Lung microvascular endothelial cell (primary cell): ENCODE measurements around the gene ATP6V1D. TPM values are rescaled to one million over a fixed set of nuclear protein-coding genes. Genes with fewer than 3 reads are reported as not detected.
A peak's percentile ranks its signal among the peaks of the same experiment; 100 is the strongest.
"Not testable (repeated sequence)": the region's sequence is repeated elsewhere in the genome, so short reads cannot be mapped to it uniquely, and the experiment has no call there.

Experiments
- DNase-seq, 2 donors: peaks; one replicate each; pipeline versions ENCODE4 v3.0.0 to v3.0.0-alpha.2; 2010; ENCODE audit warnings: low read depth in 2 of 2
- total RNA-seq: library from RNA; depleted of rRNA; stranded (reverse); fragments of >200 nt; gene quantifications from 2 replicates; pipeline ENCODE4 v1.2.1, GENCODE V29; 2014

Gene ATP6V1D
- 42.1 and 59.5 TPM in 2 replicates for total RNA-seq

DNA sequence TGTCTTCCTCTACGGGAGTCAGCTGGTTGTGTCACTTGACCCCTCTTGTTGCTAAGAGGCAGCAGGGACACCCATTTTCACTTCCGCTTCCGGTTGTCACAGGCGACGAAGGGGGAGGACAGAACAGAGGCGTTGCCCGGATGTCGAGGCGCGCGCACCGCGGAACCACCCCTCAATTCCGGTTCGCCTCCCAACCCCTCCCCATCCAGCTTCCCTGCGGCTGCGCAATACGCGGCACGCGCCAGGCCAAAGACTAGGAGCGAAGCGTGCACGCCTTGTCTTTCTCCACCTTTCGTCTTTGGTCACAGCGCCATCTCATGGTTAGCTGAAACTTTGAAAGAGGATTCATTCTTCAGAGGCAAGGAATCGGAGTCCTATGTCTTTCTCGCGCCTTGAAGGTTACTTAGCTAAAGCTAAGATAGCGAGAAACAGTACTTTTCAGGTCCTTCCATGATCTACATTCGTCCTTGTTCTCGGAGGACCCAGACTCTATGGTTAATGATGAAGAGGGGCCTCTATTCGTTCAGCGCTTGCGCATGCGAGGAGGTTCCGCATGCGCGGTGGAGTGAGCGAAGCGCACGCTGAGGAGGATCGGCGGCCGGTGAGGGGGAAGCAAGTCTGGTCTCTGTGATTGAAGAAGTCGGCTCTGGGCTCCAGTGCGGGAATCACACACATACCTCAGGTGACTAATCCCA lies at the start of gene ATP6V1D, which contains the start of gene EIF2S1:
TSS of gene ATP6V1D (minus strand) at position 30 of the 695 bp plus-strand sequence. CDS start 106 bp downstream, outside the sequence.
TSS of gene EIF2S1 (plus strand) at position 554 of the 695 bp plus-strand sequence. CDS start 4,440 bp downstream, outside the sequence.
- DNase-seq, result peak; percentile 100

- DNase-seq, result not testable (repeated sequence)
These were observed 48.7 kb upstream of the ATP6V1D start for GRCh38 chr14:67408122-67408801.

GRCh38 chr14:67405771-67406170 lies 46.2 kb upstream of the ATP6V1D start:
- DNase-seq, result no peak

DNA sequence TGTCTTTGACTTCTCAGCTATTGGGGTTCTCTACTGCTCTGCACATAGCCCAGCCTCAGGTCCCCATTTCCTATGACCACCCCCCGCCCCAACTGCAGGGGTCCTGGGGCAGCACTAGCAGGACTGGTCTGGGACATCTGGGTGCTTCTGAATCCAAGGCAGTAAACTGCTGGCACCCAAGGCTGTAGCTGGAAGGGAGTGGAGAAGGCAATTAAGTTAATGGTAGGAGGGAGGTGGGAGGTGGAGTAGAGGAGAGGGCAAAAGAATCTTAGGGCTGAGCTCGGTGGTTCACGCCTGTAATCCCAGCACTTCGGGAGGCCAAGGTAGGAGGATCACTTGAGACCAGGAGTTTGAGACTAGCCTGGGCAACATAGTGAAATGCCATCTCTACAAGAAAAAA lies 40.8 kb upstream of the ATP6V1D start:
- no peak for DNase-seq

GRCh38 chr14:67397536-67397935 lies 37.9 kb upstream of the ATP6V1D start:
- DNase-seq, result no peak

DNA sequence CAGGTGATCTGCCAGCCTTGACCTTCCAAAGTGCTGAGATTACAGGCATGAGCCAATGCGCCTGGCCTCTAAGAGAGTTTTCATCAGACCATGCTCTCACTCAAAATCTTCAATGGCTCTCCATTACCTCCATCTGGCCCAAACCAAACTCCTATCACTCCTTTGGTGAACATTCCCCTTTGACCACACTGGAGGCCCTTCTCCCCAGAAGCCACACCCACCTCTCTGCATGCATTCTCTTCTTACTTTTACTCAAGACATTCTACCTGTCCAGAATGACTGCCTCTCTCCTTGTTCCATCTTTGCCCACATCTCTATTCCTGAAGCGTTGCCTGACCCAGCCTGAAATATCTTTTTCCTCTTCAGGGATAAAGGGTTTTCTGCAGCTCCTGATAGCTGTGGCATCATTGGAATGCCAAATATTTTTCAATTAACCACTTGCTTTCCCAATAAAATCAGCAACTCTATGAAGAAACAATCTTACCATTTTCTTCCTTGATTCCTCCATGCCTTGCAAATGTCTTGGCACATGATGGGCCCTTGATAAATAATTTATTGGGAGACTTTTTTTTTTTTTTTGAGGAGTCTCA lies 36.9 kb upstream of the ATP6V1D start:
- no peak for DNase-seq

- DNase-seq, result peak; percentile 26 to 76
These were observed 36.2 kb upstream of the ATP6V1D start for GRCh38 chr14:67395876-67396189.

GRCh38 chr14:67395086-67395875 lies 35.7 kb upstream of the ATP6V1D start:
- DNase-seq, result peak in 1 of 2 donors; percentile 42

GRCh38 chr14:67393689-67394088 lies 34.1 kb upstream of the ATP6V1D start:
- DNase-seq, result no peak

GRCh38 chr14:67392800-67393199 lies 33.2 kb upstream of the ATP6V1D start:
- no peak for DNase-seq

- DNase-seq, result no peak
These were observed 32.5 kb upstream of the ATP6V1D start for GRCh38 chr14:67392123-67392522.

DNA sequence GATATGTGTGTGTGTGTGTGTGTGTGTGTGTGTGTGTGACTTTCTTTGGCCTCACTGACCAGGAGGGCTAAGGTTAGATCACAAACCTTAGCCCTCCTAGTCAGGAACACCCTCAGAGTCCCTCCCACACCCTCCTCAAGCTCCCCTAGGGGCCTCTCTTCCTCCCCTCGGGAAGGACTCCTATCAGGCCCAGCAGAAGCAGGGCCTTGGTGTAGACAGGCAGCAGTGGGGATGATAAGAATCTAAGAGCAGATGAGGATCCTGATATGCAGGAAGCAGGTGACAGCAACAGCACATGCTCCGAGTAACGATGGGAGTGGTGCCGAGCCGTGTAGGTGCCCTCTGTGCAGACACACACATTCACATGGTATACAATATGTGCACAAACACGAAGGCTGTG lies 31.7 kb upstream of the ATP6V1D start:
- DNase-seq, result no peak

DNA sequence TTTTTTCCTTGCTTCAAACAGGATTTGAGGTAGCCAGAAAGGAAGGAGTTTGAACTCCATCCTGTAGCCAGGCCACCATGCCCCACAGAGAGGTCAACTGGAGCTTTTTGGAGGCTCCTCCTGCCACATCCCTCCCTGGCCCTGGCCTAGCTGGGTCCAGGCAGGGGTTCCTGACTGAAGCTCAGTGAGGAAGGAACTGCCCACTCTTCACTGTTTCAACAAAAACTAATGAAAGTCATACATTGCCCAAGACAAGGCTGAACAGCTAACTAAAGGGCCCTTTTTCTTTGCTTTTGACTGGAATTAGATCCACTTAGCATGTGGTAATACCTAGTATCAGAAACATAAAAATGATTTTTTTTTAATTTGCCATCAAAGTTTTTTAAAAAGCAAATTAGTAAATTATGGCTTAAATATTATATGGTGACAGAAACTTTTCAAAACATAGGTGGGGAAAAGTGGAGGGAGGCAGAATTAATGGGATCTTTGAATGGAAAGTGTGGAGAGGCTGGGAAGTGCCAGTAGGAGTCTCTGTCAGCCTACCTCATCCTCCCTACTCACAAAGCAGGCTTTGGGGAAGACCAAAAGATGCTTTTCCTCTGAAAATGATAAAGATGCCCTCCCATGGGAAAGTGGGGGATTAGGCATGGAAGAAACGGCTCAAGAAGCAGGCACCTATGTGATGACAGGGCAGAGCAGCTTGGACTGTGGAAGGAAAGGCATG lies 30.4 kb upstream of the ATP6V1D start:
- DNase-seq, result no peak

- no peak for DNase-seq
These were observed 29.7 kb upstream of the ATP6V1D start for GRCh38 chr14:67389275-67389674.

- DNase-seq, result peak in 1 of 2 donors; percentile 16
These were observed 27.6 kb upstream of the ATP6V1D start for GRCh38 chr14:67387195-67387594.

DNA sequence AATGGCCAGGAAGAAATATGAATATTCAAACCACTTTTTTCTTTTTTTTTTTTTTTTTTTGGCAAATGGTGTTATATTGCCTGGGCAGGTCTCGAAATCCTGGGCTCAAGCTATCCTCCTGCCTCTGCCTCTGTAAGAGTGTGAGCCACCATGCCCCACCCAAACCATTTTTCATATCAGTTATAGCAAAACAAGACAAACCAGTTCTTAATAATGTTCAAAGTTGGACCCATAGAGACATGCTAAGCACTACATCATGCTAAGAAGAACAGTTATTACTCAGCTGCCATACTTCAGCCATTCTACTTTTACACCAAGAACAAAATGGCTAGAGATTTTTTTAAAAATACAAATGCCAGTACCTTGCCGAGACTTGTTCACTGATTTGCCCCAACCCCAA lies 26.0 kb upstream of the ATP6V1D start:
- DNase-seq, result no peak

DNA sequence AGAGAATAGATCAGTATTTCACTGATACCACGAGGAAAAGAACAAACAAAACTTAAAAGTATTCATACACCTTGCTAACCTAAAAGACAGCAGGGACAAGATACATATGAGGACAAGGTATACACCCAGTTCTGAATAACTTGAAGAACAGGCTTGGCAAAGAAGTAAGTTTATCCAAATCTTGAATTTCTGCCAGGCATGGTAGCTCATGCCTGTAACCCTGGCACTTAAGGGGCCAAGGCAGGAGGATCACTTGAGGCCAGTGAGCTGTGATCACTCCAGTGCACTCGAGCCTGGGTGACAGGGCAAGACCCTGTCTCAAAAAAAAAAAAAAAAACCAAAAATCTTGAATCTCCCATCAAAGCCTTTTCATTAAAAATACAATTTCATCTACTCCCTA lies 25.5 kb upstream of the ATP6V1D start:
- no peak for DNase-seq

- no peak for DNase-seq
These were observed 18.3 kb upstream of the ATP6V1D start for GRCh38 chr14:67377916-67378315.

DNA sequence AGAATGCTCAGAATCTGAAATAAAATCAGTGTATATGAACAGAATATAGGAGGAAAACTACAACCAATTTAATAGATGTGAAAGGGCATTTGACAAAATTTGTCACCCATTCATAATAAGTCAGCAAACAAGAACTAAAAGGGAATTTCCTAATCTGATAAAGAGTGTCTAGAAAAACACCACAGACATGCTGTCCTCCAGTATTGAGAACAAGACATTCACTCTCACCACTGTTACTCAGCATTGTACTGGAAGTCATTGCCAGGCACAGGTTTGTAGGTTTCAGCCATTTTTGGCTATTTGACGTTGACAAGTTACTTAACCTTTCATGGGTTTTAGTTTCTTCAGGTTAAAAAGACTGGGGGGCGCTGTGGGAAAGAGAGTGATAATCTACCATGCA lies 13.7 kb upstream of the ATP6V1D start:
- no peak for DNase-seq

GRCh38 chr14:67372833-67373232 lies 13.2 kb upstream of the ATP6V1D start:
- no peak for DNase-seq
